K562 (cell line): ENCODE results near the gene RIPPLY3. TPM values are rescaled to one million over a fixed set of nuclear protein-coding genes. Genes with fewer than 3 reads are reported as not detected.
A peak's percentile ranks its signal among the peaks of the same experiment; 100 is the strongest.

Source experiments
- BHLHE40 ChIP-seq: IDR thresholded peaks from 2 replicates; pipeline ENCODE4 v1.6.1; 2011; ENCODE audit warnings: low read length, improper control_type of control experiment
- ELF4 ChIP-seq: fragments of 450-650 bp; formaldehyde crosslinking; IDR thresholded peaks from 2 replicates; pipeline ENCODE4 v1.4.0; 2022; ENCODE audit warnings: missing genetic modification characterization
- EP400 ChIP-seq: fragments of 450-650 bp; IDR thresholded peaks from 2 replicates; pipeline ENCODE4 v1.6.1; 2017; ENCODE audit warnings: antibody characterized with exemption, mild to moderate bottlenecking, moderate library complexity
- ESRRA ChIP-seq: fragments of 450-650 bp; IDR thresholded peaks from 2 replicates; pipeline ENCODE4 v1.6.1; 2014; ENCODE audit warnings: low read depth, mild to moderate bottlenecking, moderate library complexity, borderline replicate concordance
- GABPB1 ChIP-seq: sonication (generic); formaldehyde crosslinking; IDR thresholded peaks from 2 replicates; pipeline ENCODE4 v1.8.0; 2022; ENCODE audit warnings: mild to moderate bottlenecking, missing genetic modification reagents
- HDGF ChIP-seq: fragments of 450-650 bp; IDR thresholded peaks from 2 replicates; pipeline ENCODE4 v1.6.1; 2016
- HEY1 ChIP-seq: fragments of 250-450 bp; sonication (Bioruptor Pico); IDR thresholded peaks from 2 replicates; pipeline ENCODE4 v1.5.0; 2020; ENCODE audit warnings: mild to moderate bottlenecking, moderate library complexity, borderline replicate concordance
- HSF4 ChIP-seq: fragments of 250-450 bp; sonication (Bioruptor Pico); IDR thresholded peaks from 2 replicates; pipeline ENCODE4 v2.1.2; 2022; ENCODE audit warnings: mild to moderate bottlenecking, moderate library complexity, borderline replicate concordance
- NFYB ChIP-seq: IDR thresholded peaks from 2 replicates; pipeline ENCODE4 v1.6.1; 2011; ENCODE audit warnings: mild to moderate bottlenecking, moderate library complexity; ENCODE audit not compliant: insufficient read length; ENCODE audit errors: extremely low read depth
- NONO ChIP-seq, 2 experiments: fragments of 200-400 bp in 1 of 2; fragments of 450-650 bp in 1 of 2; formaldehyde crosslinking in 1 of 2; IDR thresholded peaks; 2 replicates each; pipeline ENCODE4 v1.6.1; 2017; ENCODE audit warnings: low read depth in 2 of 2, mild to moderate bottlenecking in 2 of 2, moderate library complexity in 2 of 2, low read length in 1 of 2
- PHF20 ChIP-seq: fragments of 450-650 bp; IDR thresholded peaks from 2 replicates; pipeline ENCODE4 v1.6.1; 2018; ENCODE audit not compliant: partially characterized antibody
- RBM39 ChIP-seq: fragments of 200-400 bp; formaldehyde crosslinking; optimal IDR thresholded peaks from 2 replicates; pipeline ENCODE3; 2018; ENCODE audit warnings: low read depth, low read length
- TSC22D4 ChIP-seq: fragments of 450-650 bp; IDR thresholded peaks from 2 replicates; pipeline ENCODE4 v1.6.1; 2016; ENCODE audit warnings: missing genetic modification characterization, missing biosample characterization, control low read depth
- USF2 ChIP-seq: sonication (generic); formaldehyde crosslinking; IDR thresholded peaks from 2 replicates; pipeline ENCODE4 v1.5.0; 2020; ENCODE audit warnings: missing genetic modification reagents
- XRCC5 ChIP-seq: fragments of 200-400 bp; formaldehyde crosslinking; IDR thresholded peaks from 2 replicates; pipeline ENCODE4 v1.6.1; 2017; ENCODE audit warnings: low read depth, mild to moderate bottlenecking, low read length
- ZC3H8 ChIP-seq: fragments of 450-650 bp; IDR thresholded peaks from 2 replicates; pipeline ENCODE4 v1.6.1; 2017
- ZNF24 ChIP-seq: fragments of 450-650 bp; IDR thresholded peaks from 2 replicates; pipeline ENCODE4 v1.6.1; 2016
- ZNF384 ChIP-seq: IDR thresholded peaks from 2 replicates; pipeline ENCODE4 v1.6.1; 2012; ENCODE audit warnings: low read depth, low read length, improper control_type of control experiment
- ZNF609 ChIP-seq: sonication (generic); formaldehyde crosslinking; IDR thresholded peaks from 2 replicates; pipeline ENCODE4 v1.8.1; 2023; ENCODE audit warnings: missing genetic modification reagents, mild to moderate bottlenecking, borderline replicate concordance
- ZNF655 ChIP-seq: fragments of 250-450 bp; sonication (Bioruptor Pico); IDR thresholded peaks from 2 replicates; pipeline ENCODE4 v1.5.0; 2021
- ZNF668 ChIP-seq: fragments of 250-450 bp; sonication (Bioruptor Pico); IDR thresholded peaks from 2 replicates; pipeline ENCODE4 v1.8.0; 2022; ENCODE audit warnings: mild to moderate bottlenecking, inconsistent platforms
- ZNF75A ChIP-seq: fragments of 450-650 bp; formaldehyde crosslinking; IDR thresholded peaks from 2 replicates; pipeline ENCODE4 v1.4.0; 2020; ENCODE audit warnings: mild to moderate bottlenecking
- ZNF764 ChIP-seq: fragments of 250-450 bp; sonication (Bioruptor Pico); IDR thresholded peaks from 2 replicates; pipeline ENCODE4 v1.4.0; 2020; ENCODE audit warnings: low read depth, mild to moderate bottlenecking, moderate library complexity
- polyA plus RNA-seq, 8 experiments: library from polyadenylated mRNA; depleted of rRNA in 4 of 8; stranded (reverse) in 5 of 8; unstranded in 3 of 8; fragments of >200 nt; fragmentation: Nextera tagmentation in 2 of 8; fragmentation: Illumina TruSeq in 1 of 8; extraction: Ambion mirVana in 2 of 8; extraction: Trizol in 1 of 8; gene quantifications; 2 replicates each; pipeline versions ENCODE4 v1.2.1 to v1.2.3, GENCODE V29; 2011 to 2014; ENCODE audit warnings: inconsistent platforms in 1 of 8, missing spikeins in 1 of 8
- total RNA-seq, 7 experiments: library from RNA; depleted of rRNA in 6 of 7; stranded (reverse); fragments of >200 nt in 6 of 7; fragmentation: Illumina TruSeq in 2 of 7; extraction: Trizol in 2 of 7; gene quantifications; 2 replicates each; pipeline versions ENCODE4 v1.2.1 to v1.2.3, GENCODE V29; 2011 to 2021; ENCODE audit warnings: low replicate concordance in 1 of 7

RIPPLY3 gene
- total and polyA plus RNA-seq, 9 of the 15 experiments (the other 6 are each of a cell fraction or from before 2014, with no cell fraction given), result not detected

- TF ChIP-seq NONO (IDR thresholded peaks at IDR 0.05; ENCODE audit: low read depth in 2 of 2, low read length in 1 of 2) (peak; percentile 65 to 85), TSC22D4 (no peak), RBM39 (no peak), HEY1 (no peak), PHF20 (peak; percentile 86), ZNF668 (CRISPR knock-in tag) (peak; percentile 81; the same call in 1 of the 2 replicates), ZC3H8 (no peak), ZNF75A (CRISPR knock-in tag) (no peak), USF2 (CRISPR knock-in tag) (no peak), XRCC5 (0 out of 2 replicates have a peak, but pooled peaks have one; percentile 70), NFYB (no peak), HSF4 (CRISPR knock-in tag) (no peak), ESRRA (peak; percentile 58), ZNF655 (CRISPR knock-in tag) (no peak), ELF4 (CRISPR knock-in tag) (no peak; the same call in 1 of the 2 replicates), EP400 (peak; percentile 87), ZNF764 (CRISPR knock-in tag) (0 out of 2 replicates have a peak, but pooled peaks have one; percentile 3), ZNF384 (peak; percentile 4; the same call in 1 of the 2 replicates), ZNF609 (CRISPR knock-in tag) (no peak; the same call in 1 of the 2 replicates), ZNF24 (0 out of 2 replicates have a peak, but pooled peaks have one; percentile 61), GABPB1 (CRISPR knock-in tag) (peak; percentile 90), BHLHE40 (peak; percentile 53; the same call in 1 of the 2 replicates), HDGF (no peak)
Observed at GRCh38 chr21:36989699-36990507, 16.6 kb upstream of the RIPPLY3 start (continued).
